Esophagus squamous epithelium (tissue), 4 donors: Measurements from ENCODE around the gene UBAP2L.

Source experiments
- POLR2A ChIP-seq, 4 donors: fragments of 450-650 bp; IDR thresholded peaks; one replicate each; pipeline ENCODE4 v1.6.1; 2017; ENCODE audit warnings: antibody characterized with exemption in 4 of 4, mild to moderate bottlenecking in 4 of 4, moderate library complexity in 3 of 4
- TF ChIP-seq, protein P1 (sequence below), 6 experiments: fragments of 450-650 bp in 4 of 6; fragments of 200-600 bp in 2 of 6; sonication (generic) in 2 of 6; IDR thresholded peaks; one replicate each; pipeline ENCODE4 v1.5.1; 2016 to 2019; ENCODE audit warnings: antibody characterized with exemption in 6 of 6, mild to moderate bottlenecking in 4 of 6, moderate library complexity in 4 of 6

DNA sequence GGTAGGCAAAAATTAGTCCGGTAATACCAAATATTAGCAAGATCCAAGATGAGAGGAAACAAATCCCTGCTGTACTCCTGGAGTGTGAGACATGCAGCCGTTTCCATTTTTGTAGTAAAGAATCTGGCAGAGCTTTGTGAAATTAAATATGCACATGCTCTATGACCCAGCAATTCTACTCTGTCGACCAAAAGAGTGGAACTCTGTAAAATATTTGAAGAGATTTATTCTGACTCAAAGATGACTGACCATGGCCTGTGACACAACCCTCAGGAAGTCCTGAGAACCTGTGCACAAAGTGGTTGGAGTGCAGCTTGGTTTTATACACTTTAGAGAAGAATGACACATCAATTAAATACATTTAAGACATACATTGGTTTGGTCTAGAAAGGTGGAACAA, 67.9 kb downstream of the UBAP2L start:
- TF ChIP-seq POLR2A (IDR thresholded peaks at IDR 0.05), result no peak
- TF ChIP-seq, protein P1, sequence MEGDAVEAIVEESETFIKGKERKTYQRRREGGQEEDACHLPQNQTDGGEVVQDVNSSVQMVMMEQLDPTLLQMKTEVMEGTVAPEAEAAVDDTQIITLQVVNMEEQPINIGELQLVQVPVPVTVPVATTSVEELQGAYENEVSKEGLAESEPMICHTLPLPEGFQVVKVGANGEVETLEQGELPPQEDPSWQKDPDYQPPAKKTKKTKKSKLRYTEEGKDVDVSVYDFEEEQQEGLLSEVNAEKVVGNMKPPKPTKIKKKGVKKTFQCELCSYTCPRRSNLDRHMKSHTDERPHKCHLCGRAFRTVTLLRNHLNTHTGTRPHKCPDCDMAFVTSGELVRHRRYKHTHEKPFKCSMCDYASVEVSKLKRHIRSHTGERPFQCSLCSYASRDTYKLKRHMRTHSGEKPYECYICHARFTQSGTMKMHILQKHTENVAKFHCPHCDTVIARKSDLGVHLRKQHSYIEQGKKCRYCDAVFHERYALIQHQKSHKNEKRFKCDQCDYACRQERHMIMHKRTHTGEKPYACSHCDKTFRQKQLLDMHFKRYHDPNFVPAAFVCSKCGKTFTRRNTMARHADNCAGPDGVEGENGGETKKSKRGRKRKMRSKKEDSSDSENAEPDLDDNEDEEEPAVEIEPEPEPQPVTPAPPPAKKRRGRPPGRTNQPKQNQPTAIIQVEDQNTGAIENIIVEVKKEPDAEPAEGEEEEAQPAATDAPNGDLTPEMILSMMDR (IDR thresholded peaks at IDR 0.05), result no peak
